DND-41 (cell line): Measurements from ENCODE around the gene PSTPIP2.

Experiments
- EZH2 ChIP-seq: IDR thresholded peaks from 3 replicates; pipeline ENCODE4 v1.6.1; 2012; ENCODE audit warnings: borderline replicate concordance, low read depth, mild to moderate bottlenecking, moderate library complexity, low read length, inconsistent platforms; ENCODE audit not compliant: severe bottlenecking
- TF ChIP-seq, protein P1 (sequence below): IDR thresholded peaks from 2 replicates; pipeline ENCODE4 v1.5.1; 2012; ENCODE audit warnings: borderline replicate concordance, low read length, moderate library complexity, mild to moderate bottlenecking; ENCODE audit not compliant: poor library complexity, severe bottlenecking; ENCODE audit errors: extremely low read depth

DNA sequence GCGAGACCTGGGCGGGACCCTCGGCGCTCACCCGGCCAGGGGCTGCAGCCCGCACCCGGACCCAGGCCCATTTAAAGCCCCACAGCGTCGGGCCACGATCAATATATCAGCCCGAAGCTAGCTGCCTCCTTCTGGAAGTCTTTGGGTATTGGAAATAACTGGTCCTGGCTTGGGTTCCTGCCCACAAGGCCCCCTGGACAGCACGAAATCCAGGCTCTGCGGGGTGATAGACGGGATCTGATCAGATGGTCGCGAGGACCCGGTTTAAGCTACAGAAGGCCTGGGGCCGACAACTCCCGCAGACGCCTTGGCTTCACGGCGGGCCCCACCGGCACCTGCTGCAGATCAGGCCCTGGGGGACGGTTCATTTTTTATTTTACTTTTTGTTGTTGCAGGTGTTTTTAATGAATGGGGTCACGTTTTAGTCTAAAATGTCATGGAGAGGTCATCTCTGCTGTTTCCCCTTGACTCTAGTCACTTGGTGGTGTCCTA is 362 bp upstream of the PSTPIP2 start:
- TF ChIP-seq, protein P1, sequence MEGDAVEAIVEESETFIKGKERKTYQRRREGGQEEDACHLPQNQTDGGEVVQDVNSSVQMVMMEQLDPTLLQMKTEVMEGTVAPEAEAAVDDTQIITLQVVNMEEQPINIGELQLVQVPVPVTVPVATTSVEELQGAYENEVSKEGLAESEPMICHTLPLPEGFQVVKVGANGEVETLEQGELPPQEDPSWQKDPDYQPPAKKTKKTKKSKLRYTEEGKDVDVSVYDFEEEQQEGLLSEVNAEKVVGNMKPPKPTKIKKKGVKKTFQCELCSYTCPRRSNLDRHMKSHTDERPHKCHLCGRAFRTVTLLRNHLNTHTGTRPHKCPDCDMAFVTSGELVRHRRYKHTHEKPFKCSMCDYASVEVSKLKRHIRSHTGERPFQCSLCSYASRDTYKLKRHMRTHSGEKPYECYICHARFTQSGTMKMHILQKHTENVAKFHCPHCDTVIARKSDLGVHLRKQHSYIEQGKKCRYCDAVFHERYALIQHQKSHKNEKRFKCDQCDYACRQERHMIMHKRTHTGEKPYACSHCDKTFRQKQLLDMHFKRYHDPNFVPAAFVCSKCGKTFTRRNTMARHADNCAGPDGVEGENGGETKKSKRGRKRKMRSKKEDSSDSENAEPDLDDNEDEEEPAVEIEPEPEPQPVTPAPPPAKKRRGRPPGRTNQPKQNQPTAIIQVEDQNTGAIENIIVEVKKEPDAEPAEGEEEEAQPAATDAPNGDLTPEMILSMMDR, result no peak
- TF ChIP-seq EZH2, result no peak
